ENCODE results near the gene MFNG.

DNA sequence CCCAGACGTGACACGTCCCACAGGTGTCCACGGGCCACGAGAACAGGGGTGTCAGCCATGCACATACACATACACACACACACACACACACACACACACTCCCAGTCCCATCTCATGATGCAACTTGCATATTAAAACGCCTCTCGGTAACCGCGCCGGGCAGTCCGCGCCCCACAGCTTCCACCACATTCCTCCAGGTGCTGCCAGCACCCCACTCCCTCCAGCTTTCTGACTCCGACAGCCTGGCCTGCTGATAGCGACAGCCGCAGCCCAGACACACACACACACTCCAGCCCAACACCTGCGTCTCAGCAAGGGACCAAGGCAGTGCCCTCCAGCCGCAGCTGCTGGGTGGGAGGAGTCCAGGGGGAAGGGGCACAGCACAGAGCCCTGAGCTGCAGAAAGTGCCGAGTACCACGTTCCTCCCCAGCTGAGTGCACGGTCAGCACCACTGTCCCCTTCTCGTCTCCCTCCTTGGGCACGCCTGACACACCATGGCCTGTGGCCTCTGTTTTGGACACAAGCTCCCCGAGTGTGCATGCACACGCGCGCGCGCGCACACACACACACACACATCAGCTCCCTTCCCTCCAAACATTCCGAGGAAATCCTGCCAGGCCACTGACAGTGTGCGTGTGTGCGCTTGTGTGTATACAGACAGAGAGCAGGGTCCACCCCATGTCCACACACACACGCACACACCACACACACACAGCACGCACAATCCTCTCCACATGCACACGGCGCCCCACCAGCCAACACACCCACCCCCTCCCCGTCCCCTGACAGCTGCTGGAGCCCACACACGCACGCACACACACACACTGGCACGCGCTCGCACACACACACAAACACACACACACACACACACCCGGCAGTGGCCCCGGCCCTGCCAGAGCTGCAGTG is 60.1 kb downstream of the MFNG start:
- TF ChIP-seq, protein P1, sequence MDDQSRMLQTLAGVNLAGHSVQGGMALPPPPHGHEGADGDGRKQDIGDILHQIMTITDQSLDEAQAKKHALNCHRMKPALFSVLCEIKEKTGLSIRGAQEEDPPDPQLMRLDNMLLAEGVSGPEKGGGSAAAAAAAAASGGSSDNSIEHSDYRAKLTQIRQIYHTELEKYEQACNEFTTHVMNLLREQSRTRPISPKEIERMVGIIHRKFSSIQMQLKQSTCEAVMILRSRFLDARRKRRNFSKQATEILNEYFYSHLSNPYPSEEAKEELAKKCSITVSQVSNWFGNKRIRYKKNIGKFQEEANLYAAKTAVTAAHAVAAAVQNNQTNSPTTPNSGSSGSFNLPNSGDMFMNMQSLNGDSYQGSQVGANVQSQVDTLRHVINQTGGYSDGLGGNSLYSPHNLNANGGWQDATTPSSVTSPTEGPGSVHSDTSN (CRISPR knock-in tag; IDR thresholded peaks at IDR 0.05): no peak
- TF ChIP-seq KLF16 (tag by site-specific recombination; IDR thresholded peaks at IDR 0.05): no peak
- TF ChIP-seq, protein P2, sequence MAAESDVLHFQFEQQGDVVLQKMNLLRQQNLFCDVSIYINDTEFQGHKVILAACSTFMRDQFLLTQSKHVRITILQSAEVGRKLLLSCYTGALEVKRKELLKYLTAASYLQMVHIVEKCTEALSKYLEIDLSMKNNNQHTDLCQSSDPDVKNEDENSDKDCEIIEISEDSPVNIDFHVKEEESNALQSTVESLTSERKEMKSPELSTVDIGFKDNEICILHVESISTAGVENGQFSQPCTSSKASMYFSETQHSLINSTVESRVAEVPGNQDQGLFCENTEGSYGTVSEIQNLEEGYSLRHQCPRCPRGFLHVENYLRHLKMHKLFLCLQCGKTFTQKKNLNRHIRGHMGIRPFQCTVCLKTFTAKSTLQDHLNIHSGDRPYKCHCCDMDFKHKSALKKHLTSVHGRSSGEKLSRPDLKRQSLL (tag by site-specific recombination; IDR thresholded peaks at IDR 0.05): no peak
- TF ChIP-seq, protein P3, sequence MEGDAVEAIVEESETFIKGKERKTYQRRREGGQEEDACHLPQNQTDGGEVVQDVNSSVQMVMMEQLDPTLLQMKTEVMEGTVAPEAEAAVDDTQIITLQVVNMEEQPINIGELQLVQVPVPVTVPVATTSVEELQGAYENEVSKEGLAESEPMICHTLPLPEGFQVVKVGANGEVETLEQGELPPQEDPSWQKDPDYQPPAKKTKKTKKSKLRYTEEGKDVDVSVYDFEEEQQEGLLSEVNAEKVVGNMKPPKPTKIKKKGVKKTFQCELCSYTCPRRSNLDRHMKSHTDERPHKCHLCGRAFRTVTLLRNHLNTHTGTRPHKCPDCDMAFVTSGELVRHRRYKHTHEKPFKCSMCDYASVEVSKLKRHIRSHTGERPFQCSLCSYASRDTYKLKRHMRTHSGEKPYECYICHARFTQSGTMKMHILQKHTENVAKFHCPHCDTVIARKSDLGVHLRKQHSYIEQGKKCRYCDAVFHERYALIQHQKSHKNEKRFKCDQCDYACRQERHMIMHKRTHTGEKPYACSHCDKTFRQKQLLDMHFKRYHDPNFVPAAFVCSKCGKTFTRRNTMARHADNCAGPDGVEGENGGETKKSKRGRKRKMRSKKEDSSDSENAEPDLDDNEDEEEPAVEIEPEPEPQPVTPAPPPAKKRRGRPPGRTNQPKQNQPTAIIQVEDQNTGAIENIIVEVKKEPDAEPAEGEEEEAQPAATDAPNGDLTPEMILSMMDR (tag by site-specific recombination; IDR thresholded peaks at IDR 0.05): no peak
- no peak for TF ChIP-seq ZNF274 (IDR thresholded peaks at IDR 0.05; ENCODE audit: low read length)
- no peak for TF ChIP-seq ZNF274 (tag by site-specific recombination; IDR thresholded peaks at IDR 0.05; ENCODE audit: borderline replicate concordance)
- TF ChIP-seq, protein P4, sequence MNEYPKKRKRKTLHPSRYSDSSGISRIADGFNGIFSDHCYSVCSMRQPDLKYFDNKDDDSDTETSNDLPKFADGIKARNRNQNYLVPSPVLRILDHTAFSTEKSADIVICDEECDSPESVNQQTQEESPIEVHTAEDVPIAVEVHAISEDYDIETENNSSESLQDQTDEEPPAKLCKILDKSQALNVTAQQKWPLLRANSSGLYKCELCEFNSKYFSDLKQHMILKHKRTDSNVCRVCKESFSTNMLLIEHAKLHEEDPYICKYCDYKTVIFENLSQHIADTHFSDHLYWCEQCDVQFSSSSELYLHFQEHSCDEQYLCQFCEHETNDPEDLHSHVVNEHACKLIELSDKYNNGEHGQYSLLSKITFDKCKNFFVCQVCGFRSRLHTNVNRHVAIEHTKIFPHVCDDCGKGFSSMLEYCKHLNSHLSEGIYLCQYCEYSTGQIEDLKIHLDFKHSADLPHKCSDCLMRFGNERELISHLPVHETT (tag by site-specific recombination; IDR thresholded peaks at IDR 0.05): no peak
- TF ChIP-seq ZNF629 (tag by site-specific recombination; IDR thresholded peaks at IDR 0.05): no peak
- no peak for TF ChIP-seq ZFP41 (tag by site-specific recombination; IDR thresholded peaks at IDR 0.05; ENCODE audit: borderline replicate concordance)
